ENCODE data around the gene TLX2.

The TLX2 gene

GRCh38 chr2:74536166-74536950 is 22.1 kb downstream of the TLX2 start:
- no peak for DNase-seq

GRCh38 chr2:74537140-74537539 is 22.9 kb downstream of the TLX2 start:
- no peak for DNase-seq

GRCh38 chr2:74538881-74539339 is 24.7 kb downstream of the TLX2 start:
- no peak for DNase-seq

- no peak for DNase-seq
Observed at GRCh38 chr2:74540291-74540690, 26.0 kb downstream of the TLX2 start.

- no peak for DNase-seq
Observed at GRCh38 chr2:74542978-74543377, 28.7 kb downstream of the TLX2 start.

GRCh38 chr2:74544634-74545033 is 30.4 kb downstream of the TLX2 start:
- no peak for DNase-seq

- no peak for DNase-seq
Observed at GRCh38 chr2:74546004-74546403, 31.8 kb downstream of the TLX2 start.

- DNase-seq: peak; percentile 39
Observed at GRCh38 chr2:74548285-74548899, 34.1 kb downstream of the TLX2 start.

GRCh38 chr2:74548900-74549826 is 34.9 kb downstream of the TLX2 start:
- peak; percentile 50 for DNase-seq

- no peak for DNase-seq
Observed at GRCh38 chr2:74550231-74550630, 36.0 kb downstream of the TLX2 start.

- no peak for DNase-seq
Observed at GRCh38 chr2:74551530-74551929, 37.3 kb downstream of the TLX2 start.

GRCh38 chr2:74551942-74552913 is 38.0 kb downstream of the TLX2 start:
- DNase-seq: no peak

GRCh38 chr2:74552914-74553811 is 38.9 kb downstream of the TLX2 start:
- DNase-seq: no peak

GRCh38 chr2:74553892-74554819 is 39.9 kb downstream of the TLX2 start, which contains the start of the genes DOK1 and LOXL3:
Gene DOK1 (plus strand): TSS chr2:74554720. CDS start chr2:74554755, 35 bp downstream.
Gene LOXL3 (minus strand): TSS chr2:74553942. CDS start chr2:74552634, 1,308 bp downstream.
- DNase-seq: no peak

- DNase-seq: no peak
Observed at GRCh38 chr2:74554820-74555531, 40.7 kb downstream of the TLX2 start.

- DNase-seq: no peak
Observed at GRCh38 chr2:74555610-74556103, 41.4 kb downstream of the TLX2 start.

GRCh38 chr2:74556159-74556558 is 41.9 kb downstream of the TLX2 start:
- no peak for DNase-seq

GRCh38 chr2:74556831-74557370 is 42.7 kb downstream of the TLX2 start:
- no peak for DNase-seq
